Gastrocnemius medialis (tissue), 4 donors: ENCODE data around the gene GGA2. TPM values are rescaled to one million over a fixed set of nuclear protein-coding genes. Genes with fewer than 3 reads are reported as not detected.

Experiments
- ATAC-seq, 2 donors: fragments of 150-250 bp; one replicate each; pipeline ENCODE4 v1.9.1; 2016
- DNase-seq, 2 donors: peaks; one replicate each; pipeline ENCODE4 v3.0.0-alpha.2; 2019
- H3K27ac ChIP-seq, 4 donors: fragments of 200-600 bp; sonication (generic); 1 replicate in 1 of 4; 2 replicates in 3 of 4; pipeline ENCODE4 v1.5.1; 2016 to 2018; ENCODE audit warnings: mild to moderate bottlenecking in 2 of 4, moderate library complexity in 1 of 4
- H3K27me3 ChIP-seq, 3 donors: fragments of 200-600 bp; sonication (generic) in 2 of 3; 1 replicate in 1 of 3; 2 replicates in 2 of 3; pipeline versions ENCODE4 v1.5.1 to v1.6.0; 2016 to 2019; ENCODE audit warnings: mild to moderate bottlenecking in 1 of 3, moderate library complexity in 1 of 3
- H3K36me3 ChIP-seq, 2 donors: fragments of 200-600 bp; sonication (generic) in 1 of 2; one replicate each; pipeline ENCODE4 v1.5.1; 2017 to 2018
- H3K4me1 ChIP-seq, 2 donors: fragments of 200-600 bp; sonication (generic) in 1 of 2; one replicate each; pipeline ENCODE4 v1.5.1; 2016 to 2017; ENCODE audit warnings: mild to moderate bottlenecking in 2 of 2
- H3K4me3 ChIP-seq, 4 donors: fragments of 200-600 bp; sonication (generic) in 3 of 4; 1 replicate in 1 of 4; 2 replicates in 3 of 4; pipeline ENCODE4 v1.5.1; 2016 to 2019; ENCODE audit warnings: mild to moderate bottlenecking in 2 of 4
- H3K9me3 ChIP-seq, 3 donors: fragments of 200-600 bp; sonication (generic) in 2 of 3; 1 replicate in 1 of 3; 2 replicates in 2 of 3; pipeline ENCODE4 v1.5.1; 2016 to 2019
- CTCF ChIP-seq, 5 experiments: fragments of 450-650 bp in 3 of 5; fragments of 200-600 bp in 2 of 5; sonication (generic) in 2 of 5; IDR thresholded peaks in 4 of 5; conservative IDR thresholded peaks in 1 of 5; 1 replicate in 4 of 5; 2 replicates in 1 of 5; pipeline ENCODE4 v1.5.1; 2016 to 2019; ENCODE audit warnings: antibody characterized with exemption in 5 of 5, mild to moderate bottlenecking in 3 of 5, moderate library complexity in 3 of 5
- POLR2A ChIP-seq, 2 donors: fragments of 450-650 bp; IDR thresholded peaks; one replicate each; pipeline ENCODE4 v1.6.1; 2017; ENCODE audit warnings: antibody characterized with exemption in 2 of 2, mild to moderate bottlenecking in 2 of 2, moderate library complexity in 2 of 2
- in situ Hi-C, 4 donors: fragments of 200-750 bp; cut with MboI; loops; one replicate each; pipeline versions ENCODE4 v1.15.0 to v1.8.0; 2017; ENCODE audit warnings: low sequenced_read_pairs in 4 of 4
- intact Hi-C: fragments of 100-400 bp; cut with DNase I; formaldehyde crosslinking; loops from one replicate; pipeline ENCODE4 v1.15.1; 2023; ENCODE audit warnings: low total_unique reads
- total RNA-seq, 4 donors: library from RNA; depleted of rRNA; stranded (reverse); fragments of >200 nt; gene quantifications; one replicate each; pipeline versions ENCODE4 v1.1.0 to v1.2.3, GENCODE V29; 2016

Gene GGA2
- total RNA-seq, 4 donors from 2014 or later, result 31.0 to 79.9 (median 48.8) TPM

GRCh38 chr16:23509782-23510163, 521 bp downstream of the GGA2 start:
- Histone ChIP-seq H3K36me3 (peaks cover 0 to 3% of the 10 kb centered on the region in 2 donors), H3K27me3 (no peaks in the 10 kb centered on the region), H3K9me3 (no peaks in the 10 kb centered on the region), H3K27ac (peak overlapping the region; percentile 84 to 92 (median 92)), H3K4me1 (peaks cover 17 to 33% of the 10 kb centered on the region in 2 donors), H3K4me3 (peak overlapping the region; percentile 70 to 86 (median 78))
- ATAC-seq, result peak; percentile 47 to 54
- intact Hi-C loops (loop anchor here (2.0 kb wide), 1 partner anchor 87 kb away; the partner anchor contains the start of gene NDUFAB1), in situ Hi-C loops (no loop called here)
- DNase-seq, result peak in 1 of 2 donors; percentile 38
- TF ChIP-seq POLR2A (IDR thresholded peaks at IDR 0.05) (no peak), CTCF (IDR thresholded peaks at IDR 0.05 in 4 of 5, conservative IDR thresholded peaks at IDR 0.05 in 1 of 5) (no peak)

- ATAC-seq (no peak), DNase-seq (no peak)
- Histone ChIP-seq H3K27ac (peak overlapping the region; percentile 84 to 92 (median 92)), H3K9me3 (no peaks in the 10 kb centered on the region), H3K27me3 (no peaks in the 10 kb centered on the region), H3K36me3 (no peaks in the 10 kb centered on the region), H3K4me1 (peaks cover 21 to 36% of the 10 kb centered on the region in 2 donors), H3K4me3 (peak overlapping the region; percentile 70 to 86 (median 78))
- intact Hi-C loops (no loop called here), in situ Hi-C loops (no loop called here)
- TF ChIP-seq CTCF (IDR thresholded peaks at IDR 0.05 in 4 of 5, conservative IDR thresholded peaks at IDR 0.05 in 1 of 5) (no peak), POLR2A (IDR thresholded peaks at IDR 0.05) (no peak)
Measured at GRCh38 chr16:23509441-23509754, 896 bp downstream of the GGA2 start.

- Histone ChIP-seq H3K4me1 (peaks cover 27 to 41% of the 10 kb centered on the region in 2 donors), H3K27ac (peak overlapping the region; percentile 84 to 92 (median 92)), H3K36me3 (no peaks in the 10 kb centered on the region), H3K4me3 (peak overlapping the region; percentile 70 to 86 (median 78)), H3K27me3 (no peaks in the 10 kb centered on the region), H3K9me3 (no peaks in the 10 kb centered on the region)
- TF ChIP-seq POLR2A (IDR thresholded peaks at IDR 0.05) (no peak), CTCF (IDR thresholded peaks at IDR 0.05 in 4 of 5, conservative IDR thresholded peaks at IDR 0.05 in 1 of 5) (no peak)
- DNase-seq (no peak), ATAC-seq (no peak)
- intact Hi-C loops, result no loop called here
- in situ Hi-C loops, result no loop called here
Measured at GRCh38 chr16:23508589-23509440, 1.5 kb downstream of the GGA2 start.

DNA sequence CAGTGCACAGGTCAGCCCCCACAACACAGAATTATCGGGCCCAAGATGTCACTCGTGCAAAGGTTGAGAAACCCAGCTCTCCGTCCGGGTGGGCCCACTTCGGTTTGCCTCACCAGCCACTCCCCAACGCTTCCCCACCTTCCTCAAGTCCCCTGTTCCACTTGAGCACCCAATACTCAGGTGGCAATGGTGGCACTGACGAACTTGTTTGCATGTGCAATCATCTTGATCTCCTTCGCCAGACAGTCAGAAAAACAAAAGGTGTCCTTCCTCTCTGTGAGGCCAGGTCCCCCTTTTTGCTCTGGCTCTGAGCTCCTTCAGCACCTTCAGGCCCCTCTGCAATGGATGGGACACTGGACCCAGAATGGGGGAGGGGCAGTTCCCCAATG, 3.7 kb downstream of the GGA2 start:
- no peak for TF ChIP-seq POLR2A (IDR thresholded peaks at IDR 0.05)
- no peak for TF ChIP-seq CTCF (IDR thresholded peaks at IDR 0.05 in 4 of 5, conservative IDR thresholded peaks at IDR 0.05 in 1 of 5)
- Histone ChIP-seq H3K4me1 (peaks cover 31 to 46% of the 10 kb centered on the region in 2 donors), H3K36me3 (no peaks in the 10 kb centered on the region), H3K9me3 (no peaks in the 10 kb centered on the region), H3K4me3 (no peak overlapping the region), H3K27me3 (no peaks in the 10 kb centered on the region), H3K27ac (peak overlapping the region; percentile 88 to 97 (median 90))
- intact Hi-C loops (no loop called here), in situ Hi-C loops (no loop called here)
- no peak for ATAC-seq
- DNase-seq, result no peak
